Mucosa of rectum (tissue), 2 donors: Measurements from ENCODE around the gene ALS2.
"Not testable (repeated sequence)": the region's sequence is repeated elsewhere in the genome, so short reads cannot be mapped to it uniquely, and the experiment has no call there.

Experiments used
- H3K27ac ChIP-seq, 2 donors: one replicate each; pipeline ENCODE4 v1.7.0; 2013; ENCODE audit warnings: inconsistent platforms in 2 of 2, low read depth in 2 of 2, low read length in 2 of 2
- H3K27me3 ChIP-seq, 2 donors: one replicate each; pipeline ENCODE4 v1.7.0; 2013; ENCODE audit warnings: low read length in 2 of 2; ENCODE audit not compliant: control insufficient read depth in 2 of 2, insufficient read depth in 2 of 2
- H3K36me3 ChIP-seq, 2 donors: one replicate each; pipeline ENCODE4 v1.7.0; 2013; ENCODE audit warnings: low read length in 2 of 2; ENCODE audit not compliant: control insufficient read depth in 2 of 2, insufficient read depth in 2 of 2
- H3K4me1 ChIP-seq, 2 donors: one replicate each; pipeline ENCODE4 v1.7.0; 2013; ENCODE audit warnings: low read length in 2 of 2, mild to moderate bottlenecking in 1 of 2; ENCODE audit not compliant: control insufficient read depth in 2 of 2, insufficient read depth in 2 of 2
- H3K4me3 ChIP-seq, 2 donors: one replicate each; pipeline ENCODE4 v1.7.0; 2013; ENCODE audit warnings: low read length in 2 of 2
- H3K9ac ChIP-seq, 2 donors: one replicate each; pipeline ENCODE4 v1.7.0; 2013; ENCODE audit warnings: low read length in 2 of 2, low read depth in 1 of 2, mild to moderate bottlenecking in 1 of 2
- H3K9me3 ChIP-seq, 2 donors: one replicate each; pipeline ENCODE4 v1.7.0; 2013; ENCODE audit warnings: low read length in 2 of 2; ENCODE audit not compliant: control insufficient read depth in 2 of 2
- donor health status: healthy.
- donor health status: Normal muscosa, but diverticular disease.

The ALS2 gene

DNA sequence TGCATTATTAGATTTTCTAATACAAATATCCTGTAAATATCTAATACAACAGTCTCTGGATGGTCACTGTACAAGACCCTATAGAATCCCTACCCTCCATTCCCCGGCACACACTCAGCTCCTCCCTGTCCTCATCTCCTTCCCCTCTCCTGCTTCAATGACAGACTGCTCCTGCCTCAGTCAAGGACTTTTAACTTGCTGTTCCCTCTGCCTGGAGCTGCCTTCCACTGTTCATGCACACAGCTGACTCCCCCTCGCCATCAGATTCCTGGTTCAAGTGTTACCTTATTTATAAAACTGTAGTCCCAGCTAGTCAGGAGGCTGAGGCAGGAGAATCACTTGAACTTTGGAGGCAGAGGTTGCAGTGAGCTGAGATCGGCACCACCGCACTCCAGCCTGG is 28.9 kb upstream of the ALS2 start:
- peaks cover 0 to 3% of the 10 kb centered on the region in 2 donors for H3K27me3 ChIP-seq
- H3K9me3 ChIP-seq: no peaks in the 10 kb centered on the region
- H3K36me3 ChIP-seq: no peaks in the 10 kb centered on the region
- H3K9ac ChIP-seq: no peak overlapping the region
- no peak overlapping the region for H3K4me3 ChIP-seq
- no peaks in the 10 kb centered on the region for H3K4me1 ChIP-seq
- no peak overlapping the region for H3K27ac ChIP-seq

DNA sequence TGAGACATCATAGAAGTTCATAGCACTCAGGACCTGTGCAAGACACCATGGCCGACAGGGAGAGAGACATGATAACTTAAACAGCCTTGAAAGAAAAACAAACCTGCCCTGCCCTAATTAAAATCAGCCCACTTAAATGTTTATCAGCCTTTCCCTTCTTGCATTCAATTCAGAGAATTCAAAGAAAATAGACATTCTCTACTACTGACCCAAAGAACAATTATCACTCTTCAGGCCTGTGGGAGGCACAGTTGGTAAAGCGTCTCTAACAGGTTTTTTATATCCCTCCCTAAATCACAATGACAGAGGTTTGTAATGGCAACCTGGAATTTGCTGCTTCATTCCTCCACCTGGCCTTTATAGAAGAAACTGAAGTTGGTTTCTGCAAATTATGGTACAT is 27.3 kb upstream of the ALS2 start:
- Histone ChIP-seq H3K27me3 (peaks cover 0 to 3% of the 10 kb centered on the region in 2 donors), H3K9me3 (no peaks in the 10 kb centered on the region), H3K9ac (no peak overlapping the region), H3K4me3 (no peak overlapping the region), H3K36me3 (no peaks in the 10 kb centered on the region), H3K27ac (no peak overlapping the region), H3K4me1 (no peaks in the 10 kb centered on the region)

DNA sequence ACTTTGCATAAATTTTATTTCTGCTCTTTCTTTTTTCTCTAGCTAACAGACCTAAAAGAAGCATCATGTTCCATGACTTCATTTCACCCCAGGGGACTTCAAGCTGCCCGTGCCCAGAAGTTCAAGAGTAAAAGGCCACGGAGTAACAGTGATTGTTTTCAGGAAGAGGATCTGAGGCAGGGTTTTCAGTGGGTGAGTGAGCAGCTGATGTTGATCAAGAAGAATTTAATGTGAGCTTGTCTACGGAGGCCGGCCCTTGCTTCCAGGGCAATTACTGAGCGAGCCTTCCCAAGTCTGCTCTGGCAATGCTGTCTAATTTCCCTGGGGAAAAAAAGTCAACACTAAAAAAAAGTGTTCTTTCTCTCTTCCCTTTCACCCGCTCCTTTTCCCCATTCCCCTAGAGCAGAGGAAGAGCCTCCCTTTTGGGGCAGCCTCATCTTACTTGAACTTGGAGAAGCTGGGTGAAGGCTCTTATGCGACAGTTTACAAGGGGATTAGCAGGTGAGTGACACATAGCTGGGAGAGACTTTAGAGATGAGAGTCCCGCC is 26.8 kb upstream of the ALS2 start:
- Histone ChIP-seq H3K36me3 (no peaks in the 10 kb centered on the region), H3K9me3 (no peaks in the 10 kb centered on the region), H3K4me1 (no peaks in the 10 kb centered on the region), H3K27me3 (peaks cover 0 to 3% of the 10 kb centered on the region in 2 donors), H3K9ac (no peak overlapping the region), H3K4me3 (no peak overlapping the region), H3K27ac (no peak overlapping the region)

DNA sequence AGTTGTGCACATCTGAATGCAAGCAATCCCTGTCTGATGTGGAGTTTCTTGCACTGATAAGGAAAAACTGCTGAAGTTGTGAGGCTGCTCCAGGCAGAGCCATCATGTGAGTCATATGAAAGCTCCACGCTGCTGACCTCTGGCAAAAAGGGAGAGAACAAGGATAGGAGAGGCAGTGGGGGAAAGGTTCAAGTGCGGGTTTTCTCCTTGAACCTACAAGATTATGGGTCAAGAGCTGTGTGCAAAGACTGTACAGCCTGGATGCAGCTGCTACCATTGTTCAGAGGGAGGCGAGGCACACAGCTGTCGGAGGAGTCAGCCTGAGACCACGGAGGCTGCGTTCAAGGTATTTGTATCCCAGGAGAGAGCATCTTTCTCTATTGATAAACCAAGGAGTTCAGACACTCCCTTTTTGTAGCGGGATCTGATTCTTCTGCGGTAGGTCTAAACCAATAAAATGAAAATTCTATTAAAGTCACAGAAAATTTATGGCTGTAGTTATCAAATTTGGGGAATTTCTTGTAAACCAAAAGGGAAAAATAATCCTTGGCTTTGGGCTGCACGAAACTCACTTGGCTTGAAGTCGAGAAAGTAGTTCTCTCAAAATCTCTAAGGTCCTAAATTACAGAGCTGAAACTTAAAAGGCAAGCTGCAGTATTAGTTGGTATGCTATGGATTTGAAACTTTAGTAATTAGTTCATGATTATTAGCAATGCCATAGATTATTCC is 25.9 kb upstream of the ALS2 start, which contains the start of gene CDK15:
TSS of gene CDK15 (plus strand) at position 96 of the 729 bp plus-strand sequence. CDS start at position 224, 128 bp downstream.
- Histone ChIP-seq H3K27me3 (peaks cover 0 to 3% of the 10 kb centered on the region in 2 donors), H3K4me1 (no peaks in the 10 kb centered on the region), H3K9me3 (no peaks in the 10 kb centered on the region), H3K4me3 (no peak within 1 kb of the TSS), H3K27ac (no peak within 1 kb of the TSS), H3K9ac (no peak within 1 kb of the TSS), H3K36me3 (no peaks in the 10 kb centered on the region)

DNA sequence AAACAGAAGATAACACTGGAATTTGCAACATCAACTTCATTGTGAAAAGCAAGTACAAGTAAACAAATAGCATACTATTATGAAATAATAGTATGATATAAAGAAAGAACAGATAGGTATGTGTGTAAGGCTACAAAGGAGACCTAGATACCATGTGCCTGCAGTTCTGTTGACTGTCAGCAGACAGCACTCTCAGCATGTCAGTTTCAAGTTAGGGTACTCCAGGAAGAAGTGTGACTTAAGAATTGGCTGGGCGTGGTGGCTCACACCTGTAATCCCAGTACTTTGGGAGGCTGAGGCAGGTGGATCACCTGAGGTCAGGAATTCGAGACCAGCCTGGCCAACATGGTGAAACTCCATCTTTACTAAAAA is 18.2 kb upstream of the ALS2 start:
- not testable (repeated sequence) for H3K27me3 ChIP-seq, H3K27ac ChIP-seq, H3K4me3 ChIP-seq, H3K36me3 ChIP-seq, H3K9ac ChIP-seq, H3K4me1 ChIP-seq, H3K9me3 ChIP-seq

DNA sequence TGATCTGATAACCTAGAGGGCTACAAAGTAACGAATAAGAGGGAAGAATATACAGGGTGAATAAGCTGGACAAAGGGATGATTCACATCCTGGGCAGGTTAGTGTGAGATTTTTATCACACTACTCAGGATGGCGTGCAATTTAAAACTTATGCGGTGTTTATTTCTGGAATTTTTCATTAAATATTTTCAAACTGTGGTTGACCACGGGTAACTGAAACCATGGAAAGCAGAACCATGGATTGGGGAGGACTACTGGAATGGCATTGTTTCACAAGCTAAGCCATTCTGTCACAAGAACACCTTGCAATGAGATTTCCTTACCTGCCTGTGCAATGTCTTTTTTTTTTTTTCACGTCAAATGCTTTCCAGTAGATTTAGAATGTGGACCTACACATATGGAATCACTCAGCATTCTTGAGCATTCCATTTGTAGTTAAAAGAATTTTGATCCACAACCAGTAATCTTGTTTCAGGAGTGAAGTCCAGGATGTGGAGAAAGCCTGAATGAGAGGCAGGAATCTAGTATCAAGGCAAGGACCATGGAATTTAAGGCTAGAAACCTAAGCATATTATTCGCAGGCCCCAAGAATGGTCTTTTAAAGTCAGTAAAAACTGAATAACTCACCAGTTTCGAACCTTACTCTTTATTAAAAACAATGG is 17.6 kb upstream of the ALS2 start:
- Histone ChIP-seq H3K9me3 (no peaks in the 10 kb centered on the region), H3K27me3 (no peaks in the 10 kb centered on the region), H3K9ac (no peak overlapping the region), H3K27ac (no peak overlapping the region), H3K4me3 (no peak overlapping the region), H3K4me1 (no peaks in the 10 kb centered on the region), H3K36me3 (no peaks in the 10 kb centered on the region)

DNA sequence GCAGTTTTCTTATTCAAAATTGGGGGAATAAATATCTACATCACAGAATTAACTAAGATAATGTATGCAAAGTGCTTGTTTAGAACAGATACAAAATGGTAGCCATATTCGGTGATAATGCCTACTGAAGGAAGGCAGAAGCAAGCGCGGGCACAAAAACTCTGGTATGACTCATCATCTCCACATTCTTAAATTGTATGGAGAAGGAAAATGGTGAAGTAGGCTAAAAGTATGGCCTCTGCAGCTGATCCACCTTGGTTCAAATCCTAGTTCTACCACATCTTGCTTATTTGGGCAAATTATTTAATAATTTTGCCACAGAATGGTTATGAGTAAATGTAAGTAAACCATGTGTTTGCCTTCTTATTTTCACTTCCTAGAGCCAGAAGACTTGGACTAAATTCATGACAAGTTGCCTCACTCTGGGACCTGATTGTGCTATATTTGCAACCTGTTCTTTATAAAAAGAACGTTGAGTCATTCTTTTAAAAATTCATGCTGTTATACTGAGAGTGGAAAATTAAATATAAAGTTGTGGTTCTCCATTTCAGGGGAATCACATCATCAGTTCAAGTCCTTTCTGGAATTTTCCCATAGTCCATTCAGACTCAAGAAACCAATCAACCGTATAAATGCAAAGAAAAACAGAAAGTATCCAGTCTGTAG is 16.6 kb upstream of the ALS2 start:
- Histone ChIP-seq H3K4me3 (no peak overlapping the region), H3K27me3 (no peaks in the 10 kb centered on the region), H3K27ac (no peak overlapping the region), H3K9ac (no peak overlapping the region), H3K36me3 (no peaks in the 10 kb centered on the region), H3K9me3 (no peaks in the 10 kb centered on the region), H3K4me1 (no peaks in the 10 kb centered on the region)

DNA sequence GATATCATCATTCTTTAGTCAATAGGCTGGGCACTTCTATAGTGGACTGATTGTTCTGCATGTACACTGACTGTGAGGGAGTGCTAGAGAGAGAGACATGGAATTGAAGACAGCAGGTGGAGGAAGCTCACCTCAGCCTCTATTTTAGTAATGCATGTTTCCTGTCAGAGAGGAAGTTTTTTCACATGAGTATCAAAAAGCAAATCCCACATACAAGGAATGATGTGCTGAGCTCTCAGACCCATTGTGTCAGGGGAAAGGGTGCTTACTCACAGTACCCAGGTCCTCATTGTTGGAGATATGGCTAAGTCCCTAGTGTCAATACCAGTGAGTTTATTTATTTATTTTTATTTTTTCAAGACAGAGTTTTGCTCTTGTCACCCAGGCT is 15.7 kb upstream of the ALS2 start:
- no peak overlapping the region for H3K27ac ChIP-seq
- H3K4me1 ChIP-seq: no peaks in the 10 kb centered on the region
- H3K36me3 ChIP-seq: no peaks in the 10 kb centered on the region
- no peak overlapping the region for H3K4me3 ChIP-seq
- no peaks in the 10 kb centered on the region for H3K9me3 ChIP-seq
- no peaks in the 10 kb centered on the region for H3K27me3 ChIP-seq
- no peak overlapping the region for H3K9ac ChIP-seq

DNA sequence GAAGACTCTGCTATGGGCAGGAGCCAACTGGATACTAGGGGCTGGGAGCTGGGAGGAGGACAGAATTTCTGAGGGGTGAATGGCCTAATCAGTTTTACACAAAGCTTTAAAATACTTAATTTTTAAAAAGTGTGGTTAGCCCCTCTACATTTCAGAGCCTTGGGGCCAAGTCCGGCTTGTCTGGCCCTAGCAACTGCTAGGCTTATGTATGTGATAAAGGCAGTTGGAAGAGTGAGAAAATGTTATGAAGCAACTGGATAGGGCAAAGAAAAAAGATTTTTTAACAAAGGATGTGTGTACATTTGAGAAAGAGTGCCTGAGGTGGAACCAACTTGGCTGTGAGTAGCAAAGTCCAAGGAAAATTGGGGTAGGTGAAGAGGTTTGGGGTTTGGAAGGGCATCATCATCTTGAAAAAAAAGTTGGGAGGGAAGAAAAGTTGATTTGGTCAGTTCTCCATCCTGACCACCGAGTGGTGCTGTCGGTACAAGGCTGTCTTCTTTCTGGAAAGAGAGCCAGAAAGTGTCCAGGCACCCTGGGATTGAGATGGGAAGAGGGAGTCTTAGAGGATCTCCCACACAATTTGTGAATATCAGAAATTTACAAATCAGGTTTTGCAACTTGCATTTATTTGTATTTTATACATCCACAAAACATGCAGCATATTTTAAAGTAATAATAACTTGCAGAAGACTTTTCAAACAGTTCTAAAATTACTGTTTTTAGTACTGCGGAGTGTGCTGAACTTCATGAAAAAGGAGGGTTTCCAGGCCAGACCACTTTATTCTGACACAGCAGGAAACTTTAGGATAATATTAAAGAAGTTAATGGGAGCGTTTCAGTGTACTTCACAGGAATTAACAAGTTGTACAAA is 15.1 kb upstream of the ALS2 start:
- H3K36me3 ChIP-seq: no peaks in the 10 kb centered on the region
- H3K9ac ChIP-seq: no peak overlapping the region
- H3K4me3 ChIP-seq: no peak overlapping the region
- H3K4me1 ChIP-seq: no peaks in the 10 kb centered on the region
- H3K27me3 ChIP-seq: no peaks in the 10 kb centered on the region
- no peaks in the 10 kb centered on the region for H3K9me3 ChIP-seq
- H3K27ac ChIP-seq: no peak overlapping the region
